ENCODE results near the gene ZNF680. TPM values are rescaled to one million over a fixed set of nuclear protein-coding genes. Genes with fewer than 3 reads are reported as not detected.

The ZNF680 gene
- total and polyA plus RNA-seq, 2 experiments from 2014 or later, result 5.0 to 6.6 TPM

GRCh38 chr7:64562256-64562625 lies 630 bp downstream of the ZNF680 start:
- in situ Hi-C loops (cut with MboI), result no loop called here
- Histone ChIP-seq H4K20me1 (ENCODE audit: insufficient read depth) (no peaks in the 10 kb centered on the region), H3K4me3 (peak overlapping the region; percentile 81), H3K4me2 (ENCODE audit: unreplicated experiment) (peak overlapping the region; percentile 79), H3K9ac (peak overlapping the region; percentile 91), H3F3A (ENCODE audit: insufficient read depth) (no peaks in the 10 kb centered on the region), H3K27ac (peak overlapping the region; percentile 89), H3K27me3 (replicated peaks; ENCODE audit: insufficient read depth) (no peaks in the 10 kb centered on the region), H3K9me3 (ENCODE audit: low read depth) (no peaks in the 10 kb centered on the region), H3K79me2 (ENCODE audit: insufficient read depth) (peaks cover 52% of the 10 kb centered on the region), H3K36me3 (ENCODE audit: low read depth) (no peaks in the 10 kb centered on the region), H3K4me1 (ENCODE audit: insufficient read depth) (peaks cover 24% of the 10 kb centered on the region), H2AFZ (peak overlapping the region; percentile 89), H3K9me2 (ENCODE audit: insufficient read depth) (no peaks in the 10 kb centered on the region)
- no peak for TF ChIP-seq EZH2phosphoT487 (IDR thresholded peaks at IDR 0.05; ENCODE audit: insufficient read depth, low read depth)
- TF ChIP-seq EZH2 (IDR thresholded peaks at IDR 0.05; ENCODE audit: insufficient read depth, poor library complexity, severe bottlenecking), result no peak
- DNase-seq, result no peak
- whole genome bisulfite sequencing, 2 experiments (ENCODE audit: low coverage in 1 of 2, low lambda C conversion rate in 2 of 2, missing lambda C conversion rate in 2 of 2), result 13 to 17% methylated on average over 4 of the region's 4 CpGs

GRCh38 chr7:64559206-64559605 lies 3.7 kb downstream of the ZNF680 start:
- TF ChIP-seq EZH2phosphoT487 (IDR thresholded peaks at IDR 0.05; ENCODE audit: insufficient read depth, low read depth), result no peak
- no peak for TF ChIP-seq EZH2 (IDR thresholded peaks at IDR 0.05; ENCODE audit: insufficient read depth, poor library complexity, severe bottlenecking)
- DNase-seq, result peak; percentile 70
- in situ Hi-C loops (cut with MboI), result no loop called here
- H3K79me2 ChIP-seq (ENCODE audit: insufficient read depth), result peaks cover 78% of the 10 kb centered on the region
- 19 to 27% methylated on average over 5 of the region's 5 CpGs for WGBS, 2 experiments (ENCODE audit: low coverage in 1 of 2, low lambda C conversion rate in 2 of 2, missing lambda C conversion rate in 2 of 2)
- no peaks in the 10 kb centered on the region for H3F3A ChIP-seq (ENCODE audit: insufficient read depth)
- H2AFZ ChIP-seq, result peak overlapping the region; percentile 77
- H3K4me2 ChIP-seq (ENCODE audit: unreplicated experiment), result peak overlapping the region; percentile 80
- H3K9me3 ChIP-seq (ENCODE audit: low read depth), result no peaks in the 10 kb centered on the region
- peaks cover 24% of the 10 kb centered on the region for H3K4me1 ChIP-seq (ENCODE audit: insufficient read depth)
- H4K20me1 ChIP-seq (ENCODE audit: insufficient read depth), result no peaks in the 10 kb centered on the region
- H3K27me3 ChIP-seq (replicated peaks; ENCODE audit: insufficient read depth), result no peaks in the 10 kb centered on the region
- H3K27ac ChIP-seq, result peak overlapping the region; percentile 69
- H3K4me3 ChIP-seq, result peak overlapping the region; percentile 26; the same call in 1 of the 2 replicates
- no peaks in the 10 kb centered on the region for H3K9me2 ChIP-seq (ENCODE audit: insufficient read depth)
- H3K36me3 ChIP-seq (ENCODE audit: low read depth), result no peaks in the 10 kb centered on the region
- peak overlapping the region; percentile 67 for H3K9ac ChIP-seq

- Histone ChIP-seq H3K36me3 (ENCODE audit: low read depth) (no peaks in the 10 kb centered on the region), H3K9me2 (ENCODE audit: insufficient read depth) (no peaks in the 10 kb centered on the region), H4K20me1 (ENCODE audit: insufficient read depth) (no peaks in the 10 kb centered on the region), H3K27ac (peak overlapping the region; percentile 69), H3F3A (ENCODE audit: insufficient read depth) (no peaks in the 10 kb centered on the region), H3K4me1 (ENCODE audit: insufficient read depth) (peaks cover 23% of the 10 kb centered on the region), H2AFZ (peak overlapping the region; percentile 77), H3K4me2 (ENCODE audit: unreplicated experiment) (peak overlapping the region; percentile 80), H3K9ac (peak overlapping the region; percentile 67), H3K27me3 (replicated peaks; ENCODE audit: insufficient read depth) (no peaks in the 10 kb centered on the region), H3K9me3 (ENCODE audit: low read depth) (no peaks in the 10 kb centered on the region), H3K4me3 (peak overlapping the region; percentile 26; the same call in 1 of the 2 replicates), H3K79me2 (ENCODE audit: insufficient read depth) (peaks cover 78% of the 10 kb centered on the region)
- WGBS, 2 experiments (ENCODE audit: low coverage in 1 of 2, low lambda C conversion rate in 2 of 2, missing lambda C conversion rate in 2 of 2), result 12 to 30% methylated on average over 3 to 4 of the region's 4 CpGs
- TF ChIP-seq EZH2phosphoT487 (IDR thresholded peaks at IDR 0.05; ENCODE audit: insufficient read depth, low read depth) (no peak), EZH2 (IDR thresholded peaks at IDR 0.05; ENCODE audit: insufficient read depth, poor library complexity, severe bottlenecking) (no peak)
- in situ Hi-C loops (cut with MboI), result no loop called here
- peak; percentile 46 for DNase-seq
These were observed 4.1 kb downstream of the ZNF680 start for GRCh38 chr7:64558781-64559180.

GRCh38 chr7:64558323-64558705 lies 4.6 kb downstream of the ZNF680 start:
- H3K79me2 ChIP-seq (ENCODE audit: insufficient read depth), result peaks cover 80% of the 10 kb centered on the region
- peak overlapping the region; percentile 77 for H2AFZ ChIP-seq
- H3K27ac ChIP-seq, result peak overlapping the region; percentile 69; the same call in 1 of the 2 replicates
- peaks cover 20% of the 10 kb centered on the region for H3K4me1 ChIP-seq (ENCODE audit: insufficient read depth)
- H3K27me3 ChIP-seq (replicated peaks; ENCODE audit: insufficient read depth), result no peaks in the 10 kb centered on the region
- H4K20me1 ChIP-seq (ENCODE audit: insufficient read depth), result no peaks in the 10 kb centered on the region; the same call in 1 of the 2 replicates
- H3K9me2 ChIP-seq (ENCODE audit: insufficient read depth), result no peaks in the 10 kb centered on the region
- TF ChIP-seq EZH2phosphoT487 (IDR thresholded peaks at IDR 0.05; ENCODE audit: insufficient read depth, low read depth) (no peak), EZH2 (IDR thresholded peaks at IDR 0.05; ENCODE audit: insufficient read depth, poor library complexity, severe bottlenecking) (no peak)
- in situ Hi-C loops (cut with MboI), result no loop called here
- WGBS, 2 experiments (ENCODE audit: low coverage in 1 of 2, low lambda C conversion rate in 2 of 2, missing lambda C conversion rate in 2 of 2), result 47 to 48% methylated on average over 1 of the region's 1 CpG
- H3K36me3 ChIP-seq (ENCODE audit: low read depth), result no peaks in the 10 kb centered on the region
- no peak for DNase-seq
- peak overlapping the region; percentile 67 for H3K9ac ChIP-seq
- no peak overlapping the region for H3K4me3 ChIP-seq
- H3K4me2 ChIP-seq (ENCODE audit: unreplicated experiment), result peak overlapping the region; percentile 80
- H3K9me3 ChIP-seq (ENCODE audit: low read depth), result no peaks in the 10 kb centered on the region
- no peaks in the 10 kb centered on the region for H3F3A ChIP-seq (ENCODE audit: insufficient read depth)

All from GM23248 (cell line).